ENCODE results near the gene CC2D1A.
"Not testable (repeated sequence)": the region's sequence is repeated elsewhere in the genome, so short reads cannot be mapped to it uniquely, and the experiment has no call there.

Gene CC2D1A

DNA sequence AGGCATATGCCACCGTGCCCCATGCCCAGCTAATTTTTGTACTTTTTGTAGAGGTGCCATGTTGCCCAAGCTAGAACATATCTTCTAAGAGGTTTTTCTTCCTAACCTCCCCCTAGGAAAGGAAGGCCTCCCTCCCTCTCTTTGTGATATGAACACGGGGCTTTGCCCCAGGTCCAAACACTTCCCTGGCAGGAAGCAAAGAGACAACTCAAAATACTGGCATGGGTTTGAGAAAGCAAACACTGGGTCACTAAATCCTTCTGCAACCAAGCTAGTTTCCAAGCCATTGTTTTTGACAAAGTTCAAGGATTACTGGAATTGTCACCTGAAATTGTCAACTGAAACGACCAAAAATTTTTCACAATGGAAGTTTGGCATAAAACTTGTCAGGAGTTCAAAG is 8.8 kb downstream of the CC2D1A start:
- ATAC-seq, result no peak
- Mint-ChIP-seq H3K4me1 (no peaks in the 10 kb centered on the region), H3K27ac (no peak overlapping the region), H3K36me3 (peaks cover 24% of the 10 kb centered on the region), H3K27me3 (no peaks in the 10 kb centered on the region), H3K9me3 (no peaks in the 10 kb centered on the region), H3K4me3 (no peak overlapping the region)

DNA sequence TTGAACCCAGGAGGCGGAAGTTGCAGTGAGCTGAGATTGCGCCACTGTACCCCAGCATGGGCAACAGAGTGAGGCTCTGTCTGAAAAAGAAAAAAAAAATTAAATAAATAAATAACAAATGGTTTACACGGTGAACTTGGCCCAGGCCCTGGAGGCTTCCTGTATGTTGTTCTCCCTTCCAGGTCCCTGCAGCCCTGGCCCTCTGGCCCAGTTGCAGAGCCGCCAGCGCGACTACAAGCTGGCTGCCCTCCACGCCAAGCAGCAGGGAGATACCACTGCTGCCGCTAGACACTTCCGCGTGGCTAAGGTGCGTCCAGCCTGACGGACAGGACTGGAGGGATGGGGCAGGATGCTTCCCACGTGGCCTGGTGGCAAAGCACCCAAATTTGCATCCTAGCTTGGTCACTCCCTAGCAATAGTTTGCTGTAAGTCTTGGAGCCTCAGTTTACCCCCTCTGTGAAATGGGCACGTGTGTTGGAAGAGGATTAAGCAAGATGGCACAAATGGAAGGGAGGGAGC is 11.9 kb downstream of the CC2D1A start:
- no peaks in the 10 kb centered on the region for H3K4me1 Mint-ChIP-seq
- peaks cover 45% of the 10 kb centered on the region for H3K36me3 Mint-ChIP-seq
- ATAC-seq, result no peak
- no peak overlapping the region for H3K4me3 Mint-ChIP-seq
- no peak overlapping the region for H3K27ac Mint-ChIP-seq
- no peaks in the 10 kb centered on the region for H3K27me3 Mint-ChIP-seq
- H3K9me3 Mint-ChIP-seq, result peaks cover 3% of the 10 kb centered on the region

DNA sequence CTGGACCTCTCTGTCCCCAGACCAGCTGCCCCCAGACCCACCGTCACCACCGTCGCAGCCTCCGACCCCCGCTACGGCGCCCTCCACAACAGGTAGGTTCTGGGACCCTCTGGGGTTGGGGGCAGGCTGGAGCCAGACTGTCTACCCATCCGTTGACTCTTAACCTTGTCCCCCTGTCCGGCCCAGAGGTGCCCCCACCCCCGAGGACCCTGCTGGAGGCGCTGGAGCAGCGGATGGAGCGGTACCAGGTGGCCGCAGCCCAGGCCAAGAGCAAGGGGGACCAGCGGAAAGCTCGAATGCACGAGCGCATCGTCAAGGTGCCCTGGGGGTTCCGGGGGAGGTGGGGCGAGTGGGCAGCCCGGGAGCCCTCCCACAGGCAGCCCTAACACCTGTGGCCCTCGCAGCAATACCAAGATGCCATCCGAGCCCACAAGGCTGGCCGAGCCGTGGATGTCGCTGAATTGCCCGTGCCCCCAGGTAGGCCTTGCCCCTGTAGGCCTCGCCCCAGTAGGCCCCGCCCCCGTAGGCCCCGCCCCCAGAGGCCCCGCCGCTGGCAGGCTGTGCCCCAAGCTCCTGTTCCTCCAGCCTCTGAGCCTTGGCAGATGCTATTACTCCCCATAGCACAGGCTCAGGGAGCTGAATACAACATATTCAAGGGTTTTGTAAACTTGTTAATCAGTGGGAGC is 12.9 kb downstream of the CC2D1A start:
- Mint-ChIP-seq H3K27ac (no peak overlapping the region), H3K4me3 (no peak overlapping the region), H3K4me1 (no peaks in the 10 kb centered on the region), H3K9me3 (peaks cover 3% of the 10 kb centered on the region), H3K27me3 (no peaks in the 10 kb centered on the region), H3K36me3 (peaks cover 54% of the 10 kb centered on the region)
- no peak for ATAC-seq

DNA sequence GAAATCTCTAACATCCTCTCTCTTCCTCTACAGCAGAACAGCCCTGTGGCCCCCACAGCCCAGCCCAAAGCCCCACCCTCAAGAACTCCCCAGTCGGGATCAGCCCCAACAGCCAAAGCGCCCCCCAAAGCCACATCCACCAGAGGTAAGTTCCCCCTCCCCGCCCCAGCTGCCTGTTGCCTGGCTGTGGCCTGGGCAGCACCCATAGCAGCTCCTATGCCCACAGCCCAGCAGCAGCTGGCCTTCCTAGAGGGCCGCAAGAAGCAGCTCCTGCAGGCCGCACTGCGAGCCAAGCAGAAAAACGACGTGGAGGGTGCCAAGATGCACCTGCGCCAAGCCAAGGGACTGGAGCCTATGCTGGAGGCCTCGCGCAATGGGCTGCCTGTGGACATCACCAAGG is 14.5 kb downstream of the CC2D1A start:
- Mint-ChIP-seq H3K4me1 (no peaks in the 10 kb centered on the region), H3K4me3 (no peak overlapping the region), H3K27ac (no peak overlapping the region), H3K27me3 (no peaks in the 10 kb centered on the region), H3K9me3 (peaks cover 3% of the 10 kb centered on the region), H3K36me3 (peaks cover 66% of the 10 kb centered on the region)
- no peak for ATAC-seq

DNA sequence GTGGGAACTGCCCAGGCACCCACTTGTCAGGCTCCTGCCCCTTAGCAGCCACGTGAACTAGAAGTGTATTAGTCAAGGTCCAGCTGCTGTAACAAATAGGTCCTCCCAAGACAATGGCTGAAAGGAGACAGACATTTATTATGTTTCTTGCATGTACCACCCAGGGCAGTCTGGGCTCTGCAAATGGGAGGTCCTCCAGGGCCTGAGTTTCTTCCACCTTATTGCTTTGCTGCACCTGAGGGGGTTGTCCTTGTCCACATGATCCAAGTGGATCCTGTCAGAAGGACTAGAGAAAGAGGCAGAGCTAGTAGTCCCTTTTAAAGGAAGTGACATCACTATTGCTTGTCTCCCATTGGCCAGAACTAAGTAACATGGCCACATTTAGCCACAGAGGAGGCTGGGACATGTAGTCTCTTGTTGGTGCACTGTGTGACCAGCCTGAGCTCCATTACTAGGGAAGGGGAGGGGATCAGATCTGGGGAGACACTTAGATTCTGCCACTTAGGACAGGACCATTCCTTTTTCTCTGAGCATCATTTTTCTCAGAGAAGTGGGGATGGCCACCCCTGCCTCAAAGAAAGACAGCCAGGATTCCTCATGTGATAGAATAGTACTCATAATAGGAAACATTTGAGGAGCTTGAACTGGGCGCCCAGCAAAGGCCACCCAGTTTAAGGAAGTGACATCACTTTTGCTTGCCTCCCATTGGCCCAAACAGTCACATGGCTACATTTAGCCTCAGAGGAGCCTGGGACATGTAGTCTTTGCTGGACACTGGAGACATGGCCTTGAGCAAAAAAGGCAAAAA is 15.1 kb downstream of the CC2D1A start:
- H3K9me3 Mint-ChIP-seq, result peaks cover 3% of the 10 kb centered on the region
- H3K4me1 Mint-ChIP-seq, result no peaks in the 10 kb centered on the region
- peak; percentile 83 for ATAC-seq
- H3K4me3 Mint-ChIP-seq, result no peak overlapping the region
- H3K27me3 Mint-ChIP-seq, result no peaks in the 10 kb centered on the region
- peaks cover 69% of the 10 kb centered on the region for H3K36me3 Mint-ChIP-seq
- no peak overlapping the region for H3K27ac Mint-ChIP-seq

DNA sequence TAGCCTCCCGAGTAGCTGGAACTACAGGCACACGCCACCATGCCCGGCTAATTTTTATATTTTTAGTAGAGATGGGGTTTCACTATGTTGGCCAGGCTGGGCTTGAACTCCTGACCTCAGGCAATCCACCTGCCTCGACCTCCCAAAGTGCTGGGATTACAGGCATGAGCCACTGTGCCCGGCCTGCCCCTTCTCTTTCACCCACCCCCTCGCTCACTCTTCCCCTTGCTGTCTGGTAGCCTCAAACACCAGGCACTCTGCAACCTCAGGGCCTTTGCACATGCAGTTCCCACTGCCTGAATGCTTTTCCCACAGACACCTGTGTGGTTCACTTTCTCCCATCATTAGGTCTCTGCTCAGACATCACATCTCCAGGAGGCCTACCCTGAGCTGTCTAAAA is 16.1 kb downstream of the CC2D1A start:
- H3K36me3 Mint-ChIP-seq, result peaks cover 78% of the 10 kb centered on the region
- H3K27ac Mint-ChIP-seq, H3K4me3 Mint-ChIP-seq, H3K4me1 Mint-ChIP-seq, H3K27me3 Mint-ChIP-seq, ATAC-seq, H3K9me3 Mint-ChIP-seq: not testable (repeated sequence)

DNA sequence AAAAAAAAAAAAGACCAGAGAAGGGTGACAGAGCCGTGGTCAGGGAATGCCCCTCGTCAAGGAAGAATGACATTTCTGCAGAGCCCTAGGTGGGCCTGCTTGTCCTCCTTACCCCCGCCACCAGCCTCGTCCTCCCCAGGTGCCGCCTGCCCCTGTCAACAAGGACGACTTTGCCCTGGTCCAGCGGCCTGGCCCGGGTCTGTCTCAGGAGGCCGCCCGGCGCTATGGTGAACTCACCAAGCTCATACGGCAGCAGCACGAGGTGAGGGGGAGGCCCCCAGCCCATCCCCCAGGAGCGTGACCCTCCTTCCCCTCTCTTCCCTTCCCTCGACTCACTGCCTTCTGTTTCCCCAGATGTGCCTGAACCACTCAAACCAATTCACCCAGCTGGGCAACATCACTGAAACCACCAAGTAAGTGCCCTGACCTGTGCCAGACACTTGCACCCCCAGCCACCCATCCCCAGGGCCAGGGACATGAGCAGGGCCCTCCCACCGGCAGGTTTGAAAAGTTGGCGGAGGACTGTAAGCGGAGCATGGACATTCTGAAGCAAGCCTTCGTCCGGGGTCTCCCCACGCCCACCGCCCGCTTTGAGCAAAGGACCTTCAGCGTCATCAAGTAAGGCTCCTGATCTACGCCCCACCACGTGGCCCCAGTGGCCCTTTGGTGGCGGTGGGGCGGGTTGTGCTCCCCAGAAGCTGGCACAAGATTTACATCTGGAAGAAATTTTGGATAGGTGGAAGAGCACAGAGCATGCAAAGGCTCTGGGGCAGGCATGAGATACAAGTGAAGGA is 17.4 kb downstream of the CC2D1A start:
- ATAC-seq, result peak; percentile 42
- H3K4me3 Mint-ChIP-seq, result no peak overlapping the region
- no peaks in the 10 kb centered on the region for H3K27me3 Mint-ChIP-seq
- H3K27ac Mint-ChIP-seq, result no peak overlapping the region
- H3K4me1 Mint-ChIP-seq, result no peaks in the 10 kb centered on the region
- peaks cover 84% of the 10 kb centered on the region for H3K36me3 Mint-ChIP-seq
- H3K9me3 Mint-ChIP-seq, result peaks cover 3% of the 10 kb centered on the region

DNA sequence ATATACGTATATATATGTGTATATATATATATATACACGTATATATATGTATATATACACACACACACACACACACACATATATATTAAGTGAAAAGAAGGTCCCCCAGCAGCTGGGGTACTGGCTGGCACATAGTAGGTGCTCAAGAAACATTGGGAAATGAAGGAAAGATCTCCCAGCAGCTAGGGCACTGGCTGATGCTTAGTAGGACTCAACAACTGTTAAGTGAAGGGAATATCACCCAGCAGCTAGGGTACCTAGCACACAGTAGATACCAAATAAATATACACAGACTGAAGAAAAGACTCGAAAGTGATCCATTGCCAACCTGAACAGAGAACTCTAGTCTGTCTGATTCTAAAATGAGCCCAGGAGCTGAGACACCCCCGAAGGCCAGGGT is 20.0 kb downstream of the CC2D1A start:
- Mint-ChIP-seq H3K4me3 (no peak overlapping the region), H3K27me3 (no peaks in the 10 kb centered on the region), H3K36me3 (peaks cover 63% of the 10 kb centered on the region), H3K9me3 (peaks cover 3% of the 10 kb centered on the region), H3K27ac (no peak overlapping the region), H3K4me1 (no peaks in the 10 kb centered on the region)
- ATAC-seq, result no peak

DNA sequence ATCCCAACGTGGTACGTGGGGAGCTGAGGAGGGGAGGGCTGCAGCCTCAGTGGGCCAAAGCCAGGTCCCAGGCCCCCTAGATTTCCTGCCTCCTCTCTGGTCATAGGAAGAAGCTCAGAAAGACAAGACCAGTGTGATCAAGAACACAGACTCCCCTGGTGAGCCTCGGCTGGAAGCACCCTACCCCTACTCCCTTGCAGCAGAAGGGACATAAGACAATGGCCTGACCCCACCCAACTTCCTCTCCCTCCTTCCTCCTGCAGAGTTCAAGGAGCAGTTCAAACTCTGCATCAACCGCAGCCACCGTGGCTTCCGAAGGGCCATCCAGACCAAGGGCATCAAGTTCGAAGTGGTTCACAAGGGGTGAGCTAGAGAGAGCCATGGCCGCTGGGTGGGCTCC is 20.7 kb downstream of the CC2D1A start:
- Mint-ChIP-seq H3K9me3 (no peaks in the 10 kb centered on the region), H3K4me3 (no peak overlapping the region), H3K27me3 (no peaks in the 10 kb centered on the region), H3K4me1 (no peaks in the 10 kb centered on the region), H3K27ac (no peak overlapping the region), H3K36me3 (peaks cover 56% of the 10 kb centered on the region)
- ATAC-seq, result no peak

DNA sequence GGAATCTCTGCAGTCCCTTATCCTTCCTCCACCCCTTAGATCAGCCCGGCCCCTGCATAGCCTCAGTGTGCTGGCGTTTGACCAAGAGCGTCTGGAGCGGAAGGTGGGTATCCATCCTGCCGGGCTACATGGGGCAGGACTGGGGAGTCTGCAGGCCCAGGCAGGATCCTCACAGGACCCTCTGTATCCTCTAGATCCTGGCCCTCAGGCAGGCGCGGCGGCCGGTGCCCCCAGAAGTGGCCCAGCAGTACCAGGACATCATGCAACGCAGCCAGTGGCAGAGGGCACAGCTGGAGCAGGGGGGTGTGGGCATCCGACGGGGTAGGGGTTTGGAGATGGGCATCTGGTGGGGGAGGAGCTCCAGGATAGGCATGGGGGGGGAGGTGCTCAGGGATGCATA is 23.3 kb downstream of the CC2D1A start:
- no peaks in the 10 kb centered on the region for H3K9me3 Mint-ChIP-seq
- H3K4me1 Mint-ChIP-seq, result peaks cover 9% of the 10 kb centered on the region
- no peak overlapping the region for H3K27ac Mint-ChIP-seq
- peaks cover 15% of the 10 kb centered on the region for H3K27me3 Mint-ChIP-seq
- H3K4me3 Mint-ChIP-seq, result no peak overlapping the region
- no peak for ATAC-seq
- peaks cover 34% of the 10 kb centered on the region for H3K36me3 Mint-ChIP-seq

DNA sequence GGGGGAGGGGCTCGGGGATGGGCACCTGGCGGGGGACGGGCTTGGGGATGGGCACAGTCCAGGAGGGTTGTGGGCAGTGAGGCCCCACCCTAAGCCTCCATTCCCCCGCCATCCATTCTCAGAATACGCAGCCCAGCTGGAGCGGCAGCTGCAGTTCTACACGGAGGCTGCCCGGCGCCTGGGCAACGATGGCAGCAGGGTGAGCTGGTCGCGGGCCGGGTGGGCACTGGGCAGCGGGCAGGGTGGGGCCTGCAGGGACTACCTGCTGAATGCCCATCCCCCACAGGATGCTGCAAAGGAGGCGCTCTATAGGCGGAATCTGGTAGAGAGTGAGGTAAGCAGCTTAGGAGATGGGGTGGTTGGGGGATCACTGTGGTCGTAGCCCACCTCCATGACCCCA is 24.0 kb downstream of the CC2D1A start:
- Mint-ChIP-seq H3K4me1 (peaks cover 15% of the 10 kb centered on the region), H3K27me3 (peaks cover 21% of the 10 kb centered on the region), H3K9me3 (no peaks in the 10 kb centered on the region), H3K4me3 (no peak overlapping the region), H3K36me3 (peaks cover 30% of the 10 kb centered on the region), H3K27ac (no peak overlapping the region)
- no peak for ATAC-seq

DNA sequence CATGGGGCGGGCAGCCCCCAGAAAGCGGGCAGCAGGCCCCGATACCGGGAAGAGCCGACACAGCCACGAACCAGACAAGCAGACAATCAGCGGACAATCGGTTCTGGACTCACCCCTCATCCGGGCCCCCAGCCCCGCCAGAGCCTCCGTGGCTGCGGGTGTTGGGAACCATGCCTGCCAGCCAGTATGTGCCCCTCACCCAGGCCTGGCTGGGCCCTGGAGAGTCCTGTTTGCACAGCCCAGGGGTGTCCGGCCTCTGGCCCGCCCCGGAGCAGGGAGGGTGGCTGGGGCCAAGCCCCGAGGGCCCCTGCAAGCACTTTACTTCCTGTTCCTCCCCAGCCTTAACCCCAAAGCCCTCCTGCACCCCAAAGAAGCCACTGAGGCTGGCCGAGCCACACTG is 24.4 kb downstream of the CC2D1A start:
- Mint-ChIP-seq H3K9me3 (no peaks in the 10 kb centered on the region), H3K27ac (no peak overlapping the region), H3K36me3 (peaks cover 25% of the 10 kb centered on the region), H3K4me3 (no peak overlapping the region), H3K4me1 (peaks cover 17% of the 10 kb centered on the region), H3K27me3 (peaks cover 25% of the 10 kb centered on the region)
- no peak for ATAC-seq

DNA sequence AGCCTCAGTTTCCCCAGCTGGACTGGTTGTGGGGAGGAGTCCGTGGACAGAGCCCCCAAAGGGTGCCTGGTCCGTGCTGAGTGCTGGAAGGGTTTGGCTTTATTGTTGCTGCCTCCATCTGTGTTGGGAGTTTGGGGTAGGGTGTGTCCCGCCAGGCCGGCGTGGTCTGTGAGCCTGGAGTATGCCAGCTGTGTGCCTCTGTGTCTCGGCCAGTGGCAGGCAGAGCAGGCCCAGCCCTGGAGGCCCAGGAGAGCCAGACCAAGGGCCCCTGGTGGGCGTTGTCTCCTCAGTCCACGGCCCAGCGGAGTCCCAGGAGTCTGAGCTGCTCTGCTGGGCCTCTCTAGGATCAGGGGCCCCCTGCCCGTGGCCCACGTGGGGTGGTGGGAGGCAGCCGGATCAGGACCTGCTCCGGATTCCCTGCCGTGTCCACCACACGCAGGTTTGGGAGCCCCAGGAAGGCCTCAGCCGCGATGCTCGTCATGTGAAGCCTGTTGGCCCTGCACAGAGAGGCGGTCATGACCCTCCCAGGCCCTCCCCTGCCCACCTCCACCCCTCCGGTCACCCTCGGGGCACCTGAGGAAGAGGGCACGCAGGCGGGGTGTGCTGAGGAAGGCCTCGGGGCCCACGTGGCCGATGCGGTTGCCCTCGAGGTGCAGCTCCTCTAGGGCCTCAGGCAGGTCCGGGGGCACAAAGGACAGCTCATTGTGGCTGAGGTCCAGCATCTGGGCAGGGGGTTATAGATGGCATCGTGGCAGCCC is 25.6 kb downstream of the CC2D1A start:
- no peak for ATAC-seq
- Mint-ChIP-seq H3K27me3 (peaks cover 37% of the 10 kb centered on the region), H3K4me1 (peaks cover 17% of the 10 kb centered on the region)

DNA sequence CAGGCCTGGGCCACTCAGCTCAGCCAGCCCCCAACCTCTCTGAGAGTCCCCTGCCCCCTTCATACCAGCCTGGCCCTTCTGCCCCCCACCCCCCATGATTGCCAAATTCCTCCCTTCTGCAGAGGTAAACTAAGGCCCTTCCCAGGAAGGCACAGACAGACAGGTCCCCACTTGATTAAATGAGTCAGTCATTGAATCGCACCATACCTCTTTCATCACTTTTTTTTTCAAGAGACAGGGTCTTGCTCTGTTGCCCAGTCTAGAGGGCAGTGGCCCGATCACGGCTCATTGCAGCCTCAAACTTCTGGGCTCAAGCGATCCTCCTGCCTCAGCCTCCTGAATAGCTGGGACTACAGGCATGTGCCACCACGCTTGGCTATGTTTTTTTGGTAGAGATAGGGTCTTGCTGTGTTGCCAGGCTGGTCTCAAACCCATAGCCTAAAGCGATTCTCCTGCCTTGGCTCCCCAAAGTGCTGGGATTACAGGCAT is 26.2 kb downstream of the CC2D1A start:
- no peak for ATAC-seq
- Mint-ChIP-seq H3K4me1 (peaks cover 17% of the 10 kb centered on the region), H3K27me3 (peaks cover 41% of the 10 kb centered on the region), H3K4me3 (no peak overlapping the region), H3K36me3 (peaks cover 11% of the 10 kb centered on the region), H3K9me3 (no peaks in the 10 kb centered on the region), H3K27ac (no peak overlapping the region)

More for the DNA sequence above, 25.6 kb downstream of the CC2D1A start:
- Mint-ChIP-seq H3K4me3 (no peak overlapping the region), H3K36me3 (peaks cover 17% of the 10 kb centered on the region), H3K9me3 (no peaks in the 10 kb centered on the region), H3K27ac (no peak overlapping the region)

Data from stimulated activated memory B cell treated with anti-CD40 and anti-IgM and Interleukin-4, amounts not matched to agents 10 μg/mL and 1 μg/mL and 100 μg/mL, for 72 hours (primary cell).